Calu3 (cell line): ENCODE data around the gene HLA-DOB. TPM values are rescaled to one million over a fixed set of nuclear protein-coding genes. Genes with fewer than 3 reads are reported as not detected.

Experiments
- BruUV-seq: library from RNA; stranded (reverse); fragments of 400-500 nt; replicated peaks from 2 replicates; lab custom pipeline; 2021; lab: Mats Ljungman, UMichigan
- CTCF ChIA-PET: fragments of 300-600 bp; sonication (Branson Sonifier 250); formaldehyde crosslinking; loops from one replicate; lab custom pipeline; 2022; ENCODE audit warnings: antibody characterized with exemption; lab: Charles Lee
- DNase-seq: peaks from one replicate; pipeline ENCODE4 v3.0.0; 2022
- H3K27ac Mint-ChIP-seq: one replicate; pipeline ENCODE4 v1.8.0; 2022; ENCODE audit warnings: mixed read lengths; ENCODE audit not compliant: unreplicated experiment
- H3K27me3 Mint-ChIP-seq: one replicate; pipeline ENCODE4 v1.8.0; 2022; ENCODE audit warnings: mixed read lengths; ENCODE audit not compliant: unreplicated experiment
- H3K36me3 Mint-ChIP-seq: one replicate; pipeline ENCODE4 v1.8.0; 2022; ENCODE audit warnings: mild to moderate bottlenecking, moderate library complexity, mixed read lengths; ENCODE audit not compliant: insufficient read depth, unreplicated experiment
- H3K4me1 Mint-ChIP-seq: one replicate; pipeline ENCODE4 v1.8.0; 2022; ENCODE audit warnings: mild to moderate bottlenecking, low read depth, mixed read lengths; ENCODE audit not compliant: unreplicated experiment
- H3K4me3 Mint-ChIP-seq: one replicate; pipeline ENCODE4 v1.8.0; 2022; ENCODE audit warnings: mild to moderate bottlenecking, low read depth, moderate library complexity, mixed read lengths; ENCODE audit not compliant: unreplicated experiment
- H3K9me3 Mint-ChIP-seq: one replicate; pipeline ENCODE4 v1.8.0; 2022; ENCODE audit warnings: low read depth, mixed read lengths; ENCODE audit not compliant: unreplicated experiment
- intact Hi-C: fragments of 100-400 bp; cut with micrococcal nuclease; formaldehyde crosslinking; loops from one replicate; pipeline ENCODE4 v1.10.0; 2022; ENCODE audit not compliant: unreplicated experiment
- total RNA-seq: library from RNA; stranded (reverse); gene quantifications from 2 replicates; pipeline ENCODE4 v1.2.3, GENCODE V29; 2022
- TF ChIP-seq, protein P1 (sequence below): fragments of 200-600 bp; IDR thresholded peaks from one replicate; pipeline ENCODE4 v1.8.0; 2022; ENCODE audit warnings: antibody characterized with exemption; ENCODE audit not compliant: unreplicated experiment

Gene HLA-DOB
- total RNA-seq, 1 experiment from 2014 or later: 0.97 TPM

DNA sequence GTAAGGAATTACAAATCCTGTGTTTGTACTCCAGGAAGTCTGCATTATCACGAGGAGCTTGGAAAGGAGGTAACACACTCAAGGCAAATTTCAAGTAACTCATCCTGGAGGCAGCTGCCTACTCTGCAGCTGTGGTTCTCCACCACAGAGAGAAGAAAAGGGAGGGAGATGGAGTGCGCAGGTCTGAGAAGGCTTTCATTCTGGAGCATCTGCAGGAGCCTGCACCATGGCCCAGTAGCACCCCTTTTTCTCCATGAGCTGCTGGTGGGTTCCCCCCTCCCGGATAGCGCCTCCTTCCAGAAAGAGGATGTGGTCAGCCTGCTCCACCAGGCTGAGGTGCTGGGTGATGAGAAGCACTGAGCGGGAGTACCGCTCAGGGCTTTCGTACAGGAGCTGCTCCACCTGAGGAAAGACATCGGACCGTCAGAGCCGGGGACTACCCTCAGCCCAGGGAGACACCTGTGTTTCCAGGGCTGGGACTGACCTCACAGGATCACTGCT is 28.6 kb upstream of the HLA-DOB start:
- Mint-ChIP-seq H3K27me3 (no peaks in the 10 kb centered on the region), H3K36me3 (peaks cover 55% of the 10 kb centered on the region), H3K27ac (no peak overlapping the region), H3K4me1 (peaks cover 26% of the 10 kb centered on the region), H3K4me3 (no peak overlapping the region), H3K9me3 (no peaks in the 10 kb centered on the region)
- BruUV-seq: no TSS peak
- TF ChIP-seq, protein P1, sequence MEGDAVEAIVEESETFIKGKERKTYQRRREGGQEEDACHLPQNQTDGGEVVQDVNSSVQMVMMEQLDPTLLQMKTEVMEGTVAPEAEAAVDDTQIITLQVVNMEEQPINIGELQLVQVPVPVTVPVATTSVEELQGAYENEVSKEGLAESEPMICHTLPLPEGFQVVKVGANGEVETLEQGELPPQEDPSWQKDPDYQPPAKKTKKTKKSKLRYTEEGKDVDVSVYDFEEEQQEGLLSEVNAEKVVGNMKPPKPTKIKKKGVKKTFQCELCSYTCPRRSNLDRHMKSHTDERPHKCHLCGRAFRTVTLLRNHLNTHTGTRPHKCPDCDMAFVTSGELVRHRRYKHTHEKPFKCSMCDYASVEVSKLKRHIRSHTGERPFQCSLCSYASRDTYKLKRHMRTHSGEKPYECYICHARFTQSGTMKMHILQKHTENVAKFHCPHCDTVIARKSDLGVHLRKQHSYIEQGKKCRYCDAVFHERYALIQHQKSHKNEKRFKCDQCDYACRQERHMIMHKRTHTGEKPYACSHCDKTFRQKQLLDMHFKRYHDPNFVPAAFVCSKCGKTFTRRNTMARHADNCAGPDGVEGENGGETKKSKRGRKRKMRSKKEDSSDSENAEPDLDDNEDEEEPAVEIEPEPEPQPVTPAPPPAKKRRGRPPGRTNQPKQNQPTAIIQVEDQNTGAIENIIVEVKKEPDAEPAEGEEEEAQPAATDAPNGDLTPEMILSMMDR: no peak
- CTCF ChIA-PET: interaction anchor here (0.5 to 3.1 kb wide), 6 partner anchors 9 to 234 kb away, joined by 3 to 25 read pairs (median 8); partner anchors contain the start of genes PSMB9 and TAP1
- intact Hi-C loops: no loop called here
- no peak for DNase-seq

DNA sequence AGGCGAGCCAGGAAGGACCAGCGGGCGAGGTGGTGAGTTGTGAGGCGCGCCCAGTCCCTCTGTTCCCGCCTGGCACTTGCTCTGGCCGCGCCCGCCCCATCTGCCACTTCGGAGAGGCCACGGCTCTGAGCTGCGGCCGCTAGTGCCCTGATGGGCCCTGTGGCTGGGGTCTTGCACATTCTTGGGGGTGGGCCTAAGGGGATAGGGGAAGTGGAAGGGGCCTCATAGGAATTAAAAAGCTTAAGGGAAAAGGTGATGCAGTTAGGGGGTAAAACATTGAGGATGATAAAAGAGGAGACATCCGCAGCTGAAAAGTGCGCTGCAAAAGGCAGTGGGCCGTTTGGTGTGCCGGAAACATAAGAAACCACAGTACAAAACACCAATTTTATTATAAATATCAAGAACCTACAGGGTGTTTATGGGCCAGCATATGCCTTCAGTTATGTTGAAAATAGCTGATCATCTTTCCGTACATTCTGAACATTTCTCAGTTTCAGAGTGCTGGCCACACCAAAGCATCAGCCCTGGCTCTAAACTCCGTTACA is 28.1 kb upstream of the HLA-DOB start:
- Mint-ChIP-seq H3K4me3 (peak overlapping the region; percentile 96), H3K36me3 (peaks cover 55% of the 10 kb centered on the region), H3K27ac (peak overlapping the region; percentile 84), H3K27me3 (no peaks in the 10 kb centered on the region), H3K4me1 (peaks cover 26% of the 10 kb centered on the region), H3K9me3 (no peaks in the 10 kb centered on the region)
- intact Hi-C loops: no loop called here
- DNase-seq: no peak
- no TSS peak for BruUV-seq
- TF ChIP-seq, protein P1: no peak
- CTCF ChIA-PET: interaction anchor here (0.6 to 3.1 kb wide), 5 partner anchors 9 to 473 kb away, joined by 4 to 25 read pairs (median 9); partner anchors contain the start of genes PSMB9, TAP1 and ZBTB22

DNA sequence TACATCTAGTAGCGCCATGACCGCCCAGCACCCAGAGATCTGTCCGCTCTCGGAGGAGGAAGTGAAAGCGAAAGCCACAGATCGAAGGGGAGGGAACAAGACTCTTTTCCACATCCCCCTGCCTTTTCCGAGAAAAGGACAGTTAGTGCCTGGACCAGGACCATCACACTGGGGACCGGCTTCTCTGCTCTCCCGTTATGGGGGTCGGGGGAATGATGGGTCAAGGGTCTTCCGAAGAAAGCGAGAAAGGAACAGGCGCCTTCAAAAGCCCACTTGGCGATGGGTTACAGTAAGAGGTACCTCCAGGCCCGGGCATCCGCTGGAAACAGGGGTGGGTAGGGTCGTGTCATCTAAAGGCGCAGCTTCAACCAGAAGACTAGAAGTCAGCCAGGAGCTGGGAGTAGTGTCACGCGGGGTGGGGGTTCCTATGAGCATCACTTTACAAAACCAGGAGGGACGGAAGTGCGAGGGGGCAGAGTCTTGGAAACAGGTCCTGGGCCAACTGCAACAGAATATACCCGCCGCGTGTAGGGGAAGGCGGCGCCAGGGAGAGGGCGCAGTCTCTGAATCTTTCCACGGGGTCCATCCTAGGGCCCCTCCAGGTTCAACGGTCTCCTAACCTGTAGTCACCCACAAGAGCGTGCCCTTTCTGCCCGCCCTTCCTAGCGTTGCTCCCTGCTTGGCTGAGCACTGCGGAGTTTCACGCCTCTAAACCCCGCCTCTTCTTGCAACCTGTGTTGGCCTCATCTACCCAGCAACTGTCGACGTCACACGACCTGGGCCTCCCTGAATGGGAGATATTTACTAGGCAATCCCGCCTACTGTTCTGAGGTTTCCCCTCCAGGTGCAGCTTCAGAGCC is 27.4 kb upstream of the HLA-DOB start, which contains the start of gene PSMB8:
Gene PSMB8, minus strand, starts transcription at position 69 of the 860 bp plus-strand sequence. Its CDS starts 51 bp downstream, at position 18.
- Mint-ChIP-seq H3K36me3 (peaks cover 55% of the 10 kb centered on the region), H3K4me3 (peak within 1 kb of the TSS; percentile 96), H3K4me1 (peaks cover 26% of the 10 kb centered on the region), H3K27ac (peak within 1 kb of the TSS; percentile 84), H3K9me3 (no peaks in the 10 kb centered on the region), H3K27me3 (no peaks in the 10 kb centered on the region)
- CTCF ChIA-PET: interaction anchor here (0.6 to 3.1 kb wide), 5 partner anchors 10 to 474 kb away, joined by 4 to 25 read pairs (median 9); partner anchors contain the start of genes PSMB9, TAP1 and ZBTB22
- DNase-seq: peak; percentile 99
- TF ChIP-seq, protein P1: no peak
- intact Hi-C loops: no loop called here
- TSS peak; percentile 49 for BruUV-seq

DNA sequence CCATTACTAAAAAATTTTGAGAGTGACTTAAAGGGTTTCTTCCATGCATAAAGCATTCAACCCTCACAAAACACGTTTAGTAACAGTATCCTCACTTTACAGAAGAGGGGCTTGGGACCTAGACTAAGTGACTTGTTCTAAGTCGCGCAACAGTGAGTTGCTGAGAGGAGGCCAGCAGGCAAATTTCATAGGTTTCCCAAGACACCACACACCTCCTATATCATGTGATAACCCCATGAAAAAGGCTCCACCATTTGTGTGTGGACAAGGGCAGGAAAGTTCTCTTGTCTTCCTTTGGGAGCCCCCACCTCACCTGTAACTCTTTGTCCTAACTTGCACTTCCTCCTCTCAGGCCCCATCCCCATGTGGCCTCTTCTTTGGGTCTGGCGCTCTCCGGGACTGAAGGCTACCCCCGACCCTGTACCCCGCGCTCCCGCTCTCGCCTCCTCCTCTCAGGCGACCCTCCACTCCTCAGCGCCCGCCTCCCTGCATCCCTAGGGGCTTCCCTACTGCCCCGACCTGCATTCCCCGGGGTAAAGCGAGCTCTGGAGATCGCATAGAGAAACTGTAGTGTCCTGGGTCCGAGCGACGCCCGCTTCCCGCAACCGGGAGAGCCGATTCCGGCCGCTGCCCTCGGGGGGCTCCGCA is 26.7 kb upstream of the HLA-DOB start:
- H3K36me3 Mint-ChIP-seq: peaks cover 52% of the 10 kb centered on the region
- CTCF ChIA-PET: interaction anchor here (1.6 to 3.1 kb wide), 4 partner anchors 10 to 25 kb away, joined by 5 to 25 read pairs (median 8); partner anchors contain the start of genes PSMB9 and TAP1
- BruUV-seq: no TSS peak
- H3K27ac Mint-ChIP-seq: peak overlapping the region; percentile 84
- H3K27me3 Mint-ChIP-seq: no peaks in the 10 kb centered on the region
- DNase-seq: peak; percentile 24
- intact Hi-C loops: no loop called here
- peaks cover 26% of the 10 kb centered on the region for H3K4me1 Mint-ChIP-seq
- peak overlapping the region; percentile 96 for H3K4me3 Mint-ChIP-seq
- H3K9me3 Mint-ChIP-seq: no peaks in the 10 kb centered on the region
- TF ChIP-seq, protein P1: no peak
